Spleen (tissue), 11 donors: Measurements from ENCODE around the gene SLC35C1. TPM values are rescaled to one million over a fixed set of nuclear protein-coding genes. Genes with fewer than 3 reads are reported as not detected.

Source experiments
- DNase-seq: peaks from one replicate; pipeline ENCODE4 v3.0.0-alpha.2; 2020
- H3K27ac ChIP-seq, 8 donors: fragments of 200-600 bp; sonication (generic) in 7 of 8; 1 replicate in 4 of 8; 2 replicates in 4 of 8; pipeline versions ENCODE4 v1.5.0 to v1.8.0; 2016 to 2021; ENCODE audit warnings: inconsistent platforms in 4 of 8, mild to moderate bottlenecking in 4 of 8, moderate library complexity in 1 of 8
- H3K27me3 ChIP-seq, 7 donors: fragments of 200-600 bp; sonication (generic) in 6 of 7; replicated peaks in 1 of 7; 1 replicate in 4 of 7; 2 replicates in 3 of 7; pipeline versions ENCODE4 v1.5.0 to v1.8.0; 2016 to 2021; ENCODE audit warnings: inconsistent platforms in 3 of 7, mild to moderate bottlenecking in 1 of 7
- H3K36me3 ChIP-seq, 6 donors: fragments of 200-600 bp; sonication (generic) in 5 of 6; 1 replicate in 4 of 6; 2 replicates in 2 of 6; pipeline versions ENCODE4 v1.5.0 to v1.8.0; 2016 to 2021; ENCODE audit warnings: inconsistent platforms in 2 of 6
- H3K4me1 ChIP-seq, 6 donors: fragments of 200-600 bp; sonication (generic) in 5 of 6; 1 replicate in 3 of 6; 2 replicates in 3 of 6; pipeline versions ENCODE4 v1.5.0 to v1.8.0; 2016 to 2021; ENCODE audit warnings: inconsistent platforms in 3 of 6
- H3K4me3 ChIP-seq, 8 donors: fragments of 200-600 bp; sonication (generic) in 7 of 8; 1 replicate in 4 of 8; 2 replicates in 4 of 8; pipeline versions ENCODE4 v1.5.0 to v1.8.0; 2016 to 2021; ENCODE audit warnings: inconsistent platforms in 4 of 8, mild to moderate bottlenecking in 4 of 8, moderate library complexity in 2 of 8
- H3K9me3 ChIP-seq, 8 donors: fragments of 200-600 bp; sonication (generic) in 7 of 8; 1 replicate in 4 of 8; 2 replicates in 4 of 8; pipeline versions ENCODE4 v1.5.0 to v1.8.0; 2016 to 2021; ENCODE audit warnings: inconsistent platforms in 4 of 8
- CTCF ChIP-seq, 11 experiments: fragments of 200-600 bp in 7 of 11; fragments of 450-650 bp in 4 of 11; sonication (generic) in 4 of 11; IDR thresholded peaks in 8 of 11; conservative IDR thresholded peaks in 3 of 11; 1 replicate in 7 of 11; 2 replicates in 4 of 11; pipeline versions ENCODE4 v1.4.0 to v1.8.0; 2016 to 2021; ENCODE audit warnings: antibody characterized with exemption in 11 of 11, inconsistent platforms in 4 of 11, mild to moderate bottlenecking in 1 of 11
- POLR2A ChIP-seq, 3 donors: fragments of 450-650 bp; IDR thresholded peaks; one replicate each; pipeline ENCODE4 v1.5.1; 2017; ENCODE audit warnings: antibody characterized with exemption in 3 of 3, mild to moderate bottlenecking in 1 of 3
- POLR2AphosphoS5 ChIP-seq, 3 donors: sonication (generic); formaldehyde crosslinking; IDR thresholded peaks; one replicate each; pipeline ENCODE4 v1.5.1; 2017; ENCODE audit warnings: antibody characterized with exemption in 3 of 3
- whole genome bisulfite sequencing, 5 donors: extraction: QIAGEN DNeasy Blood & Tissue Kit in 3 of 5; methylation state at CpG; one replicate each; pipeline versions ENCODE4 v1.1.5 to v1.1.7; 2013 to 2018; 5-methylcytosine and 5-hydroxymethylcytosine counted together
- intact Hi-C: fragments of 100-400 bp; cut with DNase I; formaldehyde crosslinking; loops from one replicate; pipeline ENCODE4 v1.15.0; 2023; ENCODE audit warnings: low total_unique reads
- polyA plus RNA-seq, 3 donors: library from polyadenylated mRNA; stranded (reverse); fragments of 200-250 nt; gene quantifications; one replicate each; pipeline ENCODE4 v1.2.1, GENCODE V29; 2013
- total RNA-seq, 7 donors: library from RNA; depleted of rRNA in 3 of 7; stranded (reverse); fragments of >200 nt in 3 of 7; fragmentation: NEBNext Ultra II Directional in 4 of 7; extraction: Animal tissue kit (Norgen Biotek cat#: 25700) in 4 of 7; gene quantifications; one replicate each; pipeline versions ENCODE4 v1.1.0 to v1.2.1, GENCODE V29; 2016 to 2021
- donor health status: healthy with polysubstance abuse.
- donor health status: DM: no; HTN: no; CAD: no; lungs with moderate emphysema.
- donor health status: DM: no; HTN: no; CAD: no.
- donor health status: Bipolar disorder and iron deficiency.
- donor health status: healthy.
- donor health status: DM: no; HTN: no; CAD: no.
- donor health status: DM: yes; HTN: yes; CAD: no.

Gene SLC35C1
- total and polyA plus RNA-seq, 10 donors: 2.8 to 14.2 (median 10.4) TPM

GRCh38 chr11:45851228-45851627, 46.3 kb downstream of the SLC35C1 start:
- TF ChIP-seq POLR2A (IDR thresholded peaks at IDR 0.05): no peak
- TF ChIP-seq CTCF (IDR thresholded peaks at IDR 0.05 in 8 of 11, conservative IDR thresholded peaks at IDR 0.05 in 3 of 11): no peak
- no peak for TF ChIP-seq POLR2AphosphoS5 (IDR thresholded peaks at IDR 0.05)
- Histone ChIP-seq H3K27ac (peak overlapping the region in 2 of 8 donors; percentile 14 to 36), H3K9me3 (no peaks in the 10 kb centered on the region), H3K4me1 (peaks cover 42 to 94% (median 71%) of the 10 kb centered on the region in 6 donors), H3K27me3 (no peaks in the 10 kb centered on the region), H3K36me3 (peaks cover 0 to 28% (median 5%) of the 10 kb centered on the region in 6 donors), H3K4me3 (no peak overlapping the region)
- intact Hi-C loops: no loop called here
- WGBS, 5 donors: 77 to 92% (median 87%) methylated on average over 2 of the region's 2 CpGs
- no peak for DNase-seq

DNA sequence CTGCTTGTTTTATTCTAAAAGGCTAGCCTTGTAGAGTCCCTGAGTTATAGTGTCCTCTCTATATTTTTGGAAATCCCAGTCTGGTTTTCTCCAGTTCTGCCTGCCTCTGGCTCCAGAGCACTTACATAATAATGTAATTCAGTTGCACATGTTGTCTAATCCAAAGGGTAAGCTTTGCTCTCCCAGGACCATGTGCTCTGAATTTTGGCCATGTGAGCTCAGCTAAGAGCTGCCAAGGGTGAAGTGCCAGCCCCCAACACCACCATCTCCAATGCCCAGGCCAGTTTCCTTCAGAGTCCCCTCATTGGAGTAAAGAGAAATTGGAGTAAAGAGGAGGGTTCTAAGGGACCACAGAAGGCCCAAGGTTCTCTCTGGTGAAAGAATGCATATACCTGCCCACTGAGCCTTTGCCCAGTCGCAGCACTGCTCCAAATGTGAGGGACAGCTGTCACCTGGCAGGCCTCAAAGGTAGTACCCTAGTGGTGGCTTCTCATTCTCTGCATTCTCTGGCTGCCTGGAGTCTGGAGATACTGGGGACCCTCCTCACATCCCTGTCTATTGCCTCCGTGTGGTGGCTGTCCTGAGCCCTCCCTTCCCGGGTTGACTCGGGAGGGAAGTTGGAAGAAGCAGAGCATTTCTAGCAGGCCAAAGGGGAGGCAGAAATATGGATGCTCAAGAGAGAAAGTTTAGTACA, 47.2 kb downstream of the SLC35C1 start:
- no peak overlapping the region for H3K4me3 ChIP-seq
- peaks cover 0 to 38% (median 13%) of the 10 kb centered on the region in 6 donors for H3K36me3 ChIP-seq
- H3K4me1 ChIP-seq: peaks cover 41 to 95% (median 70%) of the 10 kb centered on the region in 6 donors
- H3K9me3 ChIP-seq: no peaks in the 10 kb centered on the region
- peak overlapping the region in 6 of 8 donors; percentile 4 to 41 (median 20) for H3K27ac ChIP-seq
- no peak for TF ChIP-seq POLR2A (IDR thresholded peaks at IDR 0.05)
- 61 to 81% (median 75%) methylated on average over 4 of the region's 4 CpGs for WGBS, 5 donors
- intact Hi-C loops: no loop called here
- DNase-seq: no peak
- no peaks in the 10 kb centered on the region for H3K27me3 ChIP-seq

DNA sequence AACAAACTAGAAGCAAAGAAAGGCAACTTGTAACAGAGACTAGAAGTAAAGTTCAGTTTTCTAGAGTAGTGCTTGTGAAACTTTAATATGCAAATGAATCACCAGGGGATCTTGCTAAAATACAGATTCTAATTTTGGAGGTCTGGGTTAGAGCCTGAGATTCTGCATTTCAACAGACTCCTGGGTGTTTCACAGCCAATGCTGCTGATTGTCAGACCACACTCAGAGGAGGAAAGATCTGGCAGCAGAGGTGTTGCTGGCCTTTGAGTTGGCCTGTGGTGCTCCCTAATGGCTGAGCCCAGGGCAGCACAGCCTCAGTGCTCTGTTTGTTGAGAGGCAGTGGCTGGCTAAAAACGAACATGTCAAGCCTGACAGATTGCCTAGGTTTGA, 47.8 kb downstream of the SLC35C1 start:
- no peaks in the 10 kb centered on the region for H3K9me3 ChIP-seq
- WGBS, 5 donors: 35 to 90% (median 58%) methylated on average over 1 of the region's 1 CpG
- H3K4me3 ChIP-seq: no peak overlapping the region
- H3K27ac ChIP-seq: peak overlapping the region in 1 of 8 donors; percentile 41
- intact Hi-C loops: no loop called here
- DNase-seq: no peak
- peaks cover 0 to 43% (median 17%) of the 10 kb centered on the region in 6 donors for H3K36me3 ChIP-seq
- H3K27me3 ChIP-seq: no peaks in the 10 kb centered on the region
- TF ChIP-seq POLR2A (IDR thresholded peaks at IDR 0.05): no peak
- no peak for TF ChIP-seq CTCF (IDR thresholded peaks at IDR 0.05 in 8 of 11, conservative IDR thresholded peaks at IDR 0.05 in 3 of 11)
- TF ChIP-seq POLR2AphosphoS5 (IDR thresholded peaks at IDR 0.05): no peak
- peaks cover 46 to 100% (median 75%) of the 10 kb centered on the region in 6 donors for H3K4me1 ChIP-seq

DNA sequence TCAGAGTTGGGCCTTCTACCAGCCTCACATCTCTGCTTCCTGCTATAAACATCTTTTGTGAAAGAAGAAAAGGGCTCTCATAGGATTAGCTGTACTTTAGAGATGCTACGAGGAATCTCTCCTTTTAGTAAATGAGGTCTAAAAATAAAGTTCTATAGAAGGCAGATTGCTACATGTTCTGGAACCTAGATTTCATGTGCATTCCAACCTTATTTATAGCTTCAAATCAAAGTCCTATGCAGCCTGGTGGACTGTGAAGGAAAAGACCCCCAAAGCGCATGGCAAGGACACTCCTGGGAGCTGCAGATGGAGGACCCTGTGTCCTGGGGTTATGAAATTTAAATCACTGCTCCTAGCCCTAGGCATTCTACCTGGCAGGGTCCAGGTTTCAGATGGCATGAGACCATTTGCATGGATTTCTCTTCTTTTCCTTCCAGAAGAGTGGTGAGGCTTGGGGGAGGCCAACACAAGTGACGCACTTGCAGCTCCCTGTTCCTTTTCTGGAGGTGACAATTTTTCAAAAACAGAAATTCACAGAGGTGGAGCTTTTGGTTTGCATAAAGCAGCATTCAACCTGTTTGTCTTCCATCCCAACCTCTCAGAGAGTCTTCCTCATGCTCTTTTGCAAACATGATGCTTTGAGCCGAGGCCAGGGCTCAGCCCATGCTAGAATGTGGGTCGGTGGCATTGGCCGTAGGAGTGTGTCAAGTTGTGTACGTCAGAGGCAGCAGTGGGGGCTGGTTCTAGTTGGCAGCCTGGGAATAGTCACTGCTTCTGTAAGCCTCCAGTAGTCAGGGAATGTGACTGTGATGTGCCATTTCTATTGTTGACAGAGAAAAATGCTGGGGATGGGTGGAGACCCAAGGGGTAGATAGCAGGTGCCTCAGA, 48.6 kb downstream of the SLC35C1 start:
- Histone ChIP-seq H3K27me3 (no peaks in the 10 kb centered on the region), H3K4me1 (peaks cover 50 to 100% (median 76%) of the 10 kb centered on the region in 6 donors), H3K27ac (no peak overlapping the region), H3K4me3 (no peak overlapping the region), H3K36me3 (peaks cover 5 to 52% (median 25%) of the 10 kb centered on the region in 6 donors), H3K9me3 (no peaks in the 10 kb centered on the region)
- WGBS, 5 donors: 88 to 99% (median 91%) methylated on average over 7 of the region's 7 CpGs
- TF ChIP-seq CTCF (IDR thresholded peaks at IDR 0.05 in 8 of 11, conservative IDR thresholded peaks at IDR 0.05 in 3 of 11) (no peak), POLR2A (IDR thresholded peaks at IDR 0.05) (no peak), POLR2AphosphoS5 (IDR thresholded peaks at IDR 0.05) (no peak)
- intact Hi-C loops: no loop called here
- no peak for DNase-seq
